Measurements from ENCODE around the gene NVL. TPM values are rescaled to one million over a fixed set of nuclear protein-coding genes. Genes with fewer than 3 reads are reported as not detected.

Gene NVL
- total and polyA plus RNA-seq, 2 of the 8 experiments (the other 6 are each of a cell fraction or from before 2014, with no cell fraction given) = 22.7 to 45.8 TPM

DNA sequence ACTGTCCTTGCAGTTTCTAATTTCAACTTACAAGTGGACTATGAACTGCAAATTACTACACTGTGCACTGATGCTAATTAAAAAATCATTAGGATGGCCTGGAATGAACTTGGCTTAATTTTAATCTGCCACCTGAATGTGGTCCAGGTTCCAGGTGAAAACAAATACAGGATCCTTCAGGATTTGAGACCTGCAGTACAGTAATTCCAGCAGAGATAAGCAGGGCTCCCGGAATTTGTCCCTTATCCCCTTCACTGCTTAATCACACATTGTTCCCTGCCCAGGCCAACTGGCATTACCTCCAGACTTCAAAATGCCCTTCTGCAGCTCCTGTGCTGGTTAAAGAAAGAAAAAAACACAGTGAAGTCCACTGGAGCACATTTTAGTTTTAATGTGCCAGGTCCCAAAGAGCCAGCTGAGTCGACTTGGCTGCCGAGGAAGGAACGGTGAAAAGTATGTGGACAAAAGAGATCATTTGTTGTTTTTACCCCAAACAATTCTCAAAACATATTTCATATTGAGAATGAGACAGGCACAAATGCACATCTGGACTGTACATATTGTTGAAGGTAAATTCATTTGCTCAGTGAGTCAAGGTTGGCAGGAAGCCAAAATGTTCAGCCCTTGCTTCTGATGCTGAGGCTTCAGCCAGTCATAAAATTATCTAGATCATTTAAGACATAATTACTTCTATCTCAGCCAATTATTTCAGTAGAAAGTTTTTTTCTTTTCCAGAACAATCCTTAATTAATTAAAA, 118.6 kb downstream of the NVL start (continued):
- TF ChIP-seq, protein P1, sequence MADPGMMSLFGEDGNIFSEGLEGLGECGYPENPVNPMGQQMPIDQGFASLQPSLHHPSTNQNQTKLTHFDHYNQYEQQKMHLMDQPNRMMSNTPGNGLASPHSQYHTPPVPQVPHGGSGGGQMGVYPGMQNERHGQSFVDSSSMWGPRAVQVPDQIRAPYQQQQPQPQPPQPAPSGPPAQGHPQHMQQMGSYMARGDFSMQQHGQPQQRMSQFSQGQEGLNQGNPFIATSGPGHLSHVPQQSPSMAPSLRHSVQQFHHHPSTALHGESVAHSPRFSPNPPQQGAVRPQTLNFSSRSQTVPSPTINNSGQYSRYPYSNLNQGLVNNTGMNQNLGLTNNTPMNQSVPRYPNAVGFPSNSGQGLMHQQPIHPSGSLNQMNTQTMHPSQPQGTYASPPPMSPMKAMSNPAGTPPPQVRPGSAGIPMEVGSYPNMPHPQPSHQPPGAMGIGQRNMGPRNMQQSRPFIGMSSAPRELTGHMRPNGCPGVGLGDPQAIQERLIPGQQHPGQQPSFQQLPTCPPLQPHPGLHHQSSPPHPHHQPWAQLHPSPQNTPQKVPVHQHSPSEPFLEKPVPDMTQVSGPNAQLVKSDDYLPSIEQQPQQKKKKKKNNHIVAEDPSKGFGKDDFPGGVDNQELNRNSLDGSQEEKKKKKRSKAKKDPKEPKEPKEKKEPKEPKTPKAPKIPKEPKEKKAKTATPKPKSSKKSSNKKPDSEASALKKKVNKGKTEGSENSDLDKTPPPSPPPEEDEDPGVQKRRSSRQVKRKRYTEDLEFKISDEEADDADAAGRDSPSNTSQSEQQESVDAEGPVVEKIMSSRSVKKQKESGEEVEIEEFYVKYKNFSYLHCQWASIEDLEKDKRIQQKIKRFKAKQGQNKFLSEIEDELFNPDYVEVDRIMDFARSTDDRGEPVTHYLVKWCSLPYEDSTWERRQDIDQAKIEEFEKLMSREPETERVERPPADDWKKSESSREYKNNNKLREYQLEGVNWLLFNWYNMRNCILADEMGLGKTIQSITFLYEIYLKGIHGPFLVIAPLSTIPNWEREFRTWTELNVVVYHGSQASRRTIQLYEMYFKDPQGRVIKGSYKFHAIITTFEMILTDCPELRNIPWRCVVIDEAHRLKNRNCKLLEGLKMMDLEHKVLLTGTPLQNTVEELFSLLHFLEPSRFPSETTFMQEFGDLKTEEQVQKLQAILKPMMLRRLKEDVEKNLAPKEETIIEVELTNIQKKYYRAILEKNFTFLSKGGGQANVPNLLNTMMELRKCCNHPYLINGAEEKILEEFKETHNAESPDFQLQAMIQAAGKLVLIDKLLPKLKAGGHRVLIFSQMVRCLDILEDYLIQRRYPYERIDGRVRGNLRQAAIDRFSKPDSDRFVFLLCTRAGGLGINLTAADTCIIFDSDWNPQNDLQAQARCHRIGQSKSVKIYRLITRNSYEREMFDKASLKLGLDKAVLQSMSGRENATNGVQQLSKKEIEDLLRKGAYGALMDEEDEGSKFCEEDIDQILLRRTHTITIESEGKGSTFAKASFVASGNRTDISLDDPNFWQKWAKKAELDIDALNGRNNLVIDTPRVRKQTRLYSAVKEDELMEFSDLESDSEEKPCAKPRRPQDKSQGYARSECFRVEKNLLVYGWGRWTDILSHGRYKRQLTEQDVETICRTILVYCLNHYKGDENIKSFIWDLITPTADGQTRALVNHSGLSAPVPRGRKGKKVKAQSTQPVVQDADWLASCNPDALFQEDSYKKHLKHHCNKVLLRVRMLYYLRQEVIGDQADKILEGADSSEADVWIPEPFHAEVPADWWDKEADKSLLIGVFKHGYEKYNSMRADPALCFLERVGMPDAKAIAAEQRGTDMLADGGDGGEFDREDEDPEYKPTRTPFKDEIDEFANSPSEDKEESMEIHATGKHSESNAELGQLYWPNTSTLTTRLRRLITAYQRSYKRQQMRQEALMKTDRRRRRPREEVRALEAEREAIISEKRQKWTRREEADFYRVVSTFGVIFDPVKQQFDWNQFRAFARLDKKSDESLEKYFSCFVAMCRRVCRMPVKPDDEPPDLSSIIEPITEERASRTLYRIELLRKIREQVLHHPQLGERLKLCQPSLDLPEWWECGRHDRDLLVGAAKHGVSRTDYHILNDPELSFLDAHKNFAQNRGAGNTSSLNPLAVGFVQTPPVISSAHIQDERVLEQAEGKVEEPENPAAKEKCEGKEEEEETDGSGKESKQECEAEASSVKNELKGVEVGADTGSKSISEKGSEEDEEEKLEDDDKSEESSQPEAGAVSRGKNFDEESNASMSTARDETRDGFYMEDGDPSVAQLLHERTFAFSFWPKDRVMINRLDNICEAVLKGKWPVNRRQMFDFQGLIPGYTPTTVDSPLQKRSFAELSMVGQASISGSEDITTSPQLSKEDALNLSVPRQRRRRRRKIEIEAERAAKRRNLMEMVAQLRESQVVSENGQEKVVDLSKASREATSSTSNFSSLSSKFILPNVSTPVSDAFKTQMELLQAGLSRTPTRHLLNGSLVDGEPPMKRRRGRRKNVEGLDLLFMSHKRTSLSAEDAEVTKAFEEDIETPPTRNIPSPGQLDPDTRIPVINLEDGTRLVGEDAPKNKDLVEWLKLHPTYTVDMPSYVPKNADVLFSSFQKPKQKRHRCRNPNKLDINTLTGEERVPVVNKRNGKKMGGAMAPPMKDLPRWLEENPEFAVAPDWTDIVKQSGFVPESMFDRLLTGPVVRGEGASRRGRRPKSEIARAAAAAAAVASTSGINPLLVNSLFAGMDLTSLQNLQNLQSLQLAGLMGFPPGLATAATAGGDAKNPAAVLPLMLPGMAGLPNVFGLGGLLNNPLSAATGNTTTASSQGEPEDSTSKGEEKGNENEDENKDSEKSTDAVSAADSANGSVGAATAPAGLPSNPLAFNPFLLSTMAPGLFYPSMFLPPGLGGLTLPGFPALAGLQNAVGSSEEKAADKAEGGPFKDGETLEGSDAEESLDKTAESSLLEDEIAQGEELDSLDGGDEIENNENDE (IDR thresholded peaks at IDR 0.05; ENCODE audit: insufficient replicate concordance, low read length) = no peak
- TF ChIP-seq MAFK (IDR thresholded peaks at IDR 0.05; ENCODE audit: low read depth, low read length) (no peak), TAF7 (optimal IDR thresholded peaks at IDR 0.05; ENCODE audit: borderline replicate concordance, low read depth, low read length) (no peak), RAD21 (IDR thresholded peaks at IDR 0.05 in 1 of 2, conservative IDR thresholded peaks at IDR 0.05 in 1 of 2; ENCODE audit: low read depth in 2 of 2, low read length in 2 of 2) (no peak), RNF2 (IDR thresholded peaks at IDR 0.05; ENCODE audit: borderline replicate concordance, low read depth, low read length, missing control alignments, poor library complexity, severe bottlenecking) (no peak)

Data from H1 (cell line).